Activated CD8-positive, alpha-beta memory T cell treated with anti-CD3 and anti-CD28 coated beads, Interleukin-2, amount 50 U/mL, for 1 hour (primary cell): ENCODE results near the gene USP17L5.
"Not testable (repeated sequence)": the region's sequence is repeated elsewhere in the genome, so short reads cannot be mapped to it uniquely, and the experiment has no call there.

Experiments
- DNase-seq: peaks from one replicate; pipeline ENCODE4 v3.0.0-alpha.2; 2020; ENCODE audit errors: extremely low read depth

The USP17L5 gene, protein sequence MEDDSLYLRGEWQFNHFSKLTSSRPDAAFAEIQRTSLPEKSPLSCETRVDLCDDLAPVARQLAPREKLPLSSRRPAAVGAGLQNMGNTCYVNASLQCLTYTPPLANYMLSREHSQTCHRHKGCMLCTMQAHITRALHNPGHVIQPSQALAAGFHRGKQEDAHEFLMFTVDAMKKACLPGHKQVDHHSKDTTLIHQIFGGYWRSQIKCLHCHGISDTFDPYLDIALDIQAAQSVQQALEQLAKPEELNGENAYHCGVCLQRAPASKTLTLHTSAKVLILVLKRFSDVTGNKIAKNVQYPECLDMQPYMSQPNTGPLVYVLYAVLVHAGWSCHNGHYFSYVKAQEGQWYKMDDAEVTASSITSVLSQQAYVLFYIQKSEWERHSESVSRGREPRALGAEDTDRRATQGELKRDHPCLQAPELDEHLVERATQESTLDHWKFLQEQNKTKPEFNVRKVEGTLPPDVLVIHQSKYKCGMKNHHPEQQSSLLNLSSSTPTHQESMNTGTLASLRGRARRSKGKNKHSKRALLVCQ

GRCh38 chr4:9339103-9339502, at the start of gene USP17L5:
USP17L5 (plus strand) TSS chr4:9339403; CDS start chr4:9339403, 0 bp downstream.
- DNase-seq = not testable (repeated sequence)

- not testable (repeated sequence) for DNase-seq
Measured at GRCh38 chr4:9324191-9324590, 15.0 kb upstream of the USP17L5 start.

- DNase-seq = not testable (repeated sequence)
Measured at GRCh38 chr4:9324865-9325264, 14.3 kb upstream of the USP17L5 start, which contains the start of gene USP17L24. USP17L24 (plus strand) TSS chr4:9325165; CDS start chr4:9325165, 0 bp downstream.

DNA sequence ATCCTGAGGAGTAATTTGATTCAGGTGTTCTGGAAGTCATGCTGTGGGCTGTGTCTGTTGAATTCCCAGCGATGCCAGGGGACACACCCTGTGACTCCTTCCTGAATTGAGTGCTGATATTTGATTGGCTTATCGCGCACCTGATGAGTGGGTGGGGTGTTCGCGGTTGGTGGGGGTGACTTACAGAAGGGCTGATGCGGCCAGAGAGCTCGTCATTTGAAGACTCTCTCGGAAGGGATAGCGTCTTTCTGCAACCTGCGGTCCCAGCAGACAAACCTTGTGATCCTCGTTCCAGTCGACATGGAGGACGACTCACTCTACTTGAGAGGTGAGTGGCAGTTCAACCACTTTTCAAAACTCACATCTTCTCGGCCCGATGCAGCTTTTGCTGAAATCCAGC, 9.6 kb upstream of the USP17L5 start, which contains the start of gene USP17L25:
Gene USP17L25, plus strand, starts transcription at position 301 of the 400 bp plus-strand sequence. Its CDS starts 0 bp downstream, at position 301.
- not testable (repeated sequence) for DNase-seq

GRCh38 chr4:9334358-9334757, 4.8 kb upstream of the USP17L5 start, which contains the start of gene USP17L26:
USP17L26 (plus strand) TSS chr4:9334658; CDS start chr4:9334658, 0 bp downstream.
- not testable (repeated sequence) for DNase-seq

GRCh38 chr4:9343848-9344247, 4.6 kb downstream of the USP17L5 start, which contains the start of gene USP17L27:
USP17L27 (plus strand) TSS chr4:9344148; CDS start chr4:9344148, 0 bp downstream.
- DNase-seq = not testable (repeated sequence)

GRCh38 chr4:9348593-9348992, 9.4 kb downstream of the USP17L5 start, which contains the start of gene USP17L28:
USP17L28 (plus strand) TSS chr4:9348893; CDS start chr4:9348893, 0 bp downstream.
- not testable (repeated sequence) for DNase-seq

- DNase-seq = not testable (repeated sequence)
Measured at GRCh38 chr4:9350866-9351265, 11.7 kb downstream of the USP17L5 start.

- DNase-seq = not testable (repeated sequence)
Measured at GRCh38 chr4:9353338-9353737, 14.1 kb downstream of the USP17L5 start, which contains the start of gene USP17L29. USP17L29 (plus strand) TSS chr4:9353638; CDS start chr4:9353638, 0 bp downstream.

DNA sequence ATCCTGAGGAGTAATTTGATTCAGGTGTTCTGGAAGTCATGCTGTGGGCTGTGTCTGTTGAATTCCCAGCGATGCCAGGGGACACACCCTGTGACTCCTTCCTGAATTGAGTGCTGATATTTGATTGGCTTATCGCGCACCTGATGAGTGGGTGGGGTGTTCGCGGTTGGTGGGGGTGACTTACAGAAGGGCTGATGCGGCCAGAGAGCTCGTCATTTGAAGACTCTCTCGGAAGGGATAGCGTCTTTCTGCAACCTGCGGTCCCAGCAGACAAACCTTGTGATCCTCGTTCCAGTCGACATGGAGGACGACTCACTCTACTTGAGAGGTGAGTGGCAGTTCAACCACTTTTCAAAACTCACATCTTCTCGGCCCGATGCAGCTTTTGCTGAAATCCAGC, 23.6 kb downstream of the USP17L5 start, which contains the start of gene USP17L30:
Gene USP17L30, plus strand, starts transcription at position 301 of the 400 bp plus-strand sequence. Its CDS starts 0 bp downstream, at position 301.
- DNase-seq = not testable (repeated sequence)

DNA sequence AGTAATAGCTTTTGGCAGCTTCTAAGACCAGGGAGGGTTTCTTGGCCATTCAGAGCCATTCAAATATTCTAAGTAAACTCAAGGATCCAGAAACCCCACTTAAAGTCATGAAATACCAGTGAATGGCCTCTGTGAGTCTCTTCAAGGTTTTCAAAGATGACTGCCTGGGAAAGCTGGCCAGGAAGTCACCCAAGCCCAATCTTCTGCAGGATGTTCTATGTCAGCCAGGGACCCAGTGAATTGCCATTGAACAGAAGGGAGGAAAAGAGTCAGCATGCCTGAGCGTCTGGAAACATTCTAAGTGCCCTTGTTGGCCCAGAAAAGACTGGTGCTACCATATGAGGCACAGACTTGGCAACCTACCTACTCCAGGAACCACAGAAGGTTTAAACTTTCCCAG, 40.7 kb downstream of the USP17L5 start:
- DNase-seq = not testable (repeated sequence)

DNA sequence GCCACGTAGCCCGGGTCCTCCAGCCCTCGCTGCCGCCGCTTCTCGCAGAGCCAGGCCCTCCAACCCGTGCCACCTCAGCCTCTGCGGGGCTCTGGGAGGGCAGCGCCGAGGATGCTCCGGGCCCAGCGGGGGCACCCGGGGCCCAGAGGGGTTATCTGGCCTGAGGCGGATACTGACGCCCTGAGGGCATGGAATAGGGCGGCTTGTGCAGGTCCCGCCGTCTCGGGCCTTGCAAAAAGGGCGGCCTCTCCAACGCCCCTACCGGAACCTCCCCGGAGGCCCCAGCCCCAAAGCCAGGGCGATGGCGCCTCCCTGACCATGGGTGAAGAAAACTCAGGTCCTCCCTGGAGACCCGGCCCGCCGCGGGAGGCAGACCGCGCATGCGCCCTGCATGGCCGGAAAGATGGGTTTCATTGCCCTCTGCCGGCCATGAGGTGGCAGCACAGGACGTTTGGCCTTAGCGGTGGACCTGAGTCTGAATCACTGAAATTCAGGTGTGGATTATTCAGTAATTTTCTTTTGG, 41.9 kb downstream of the USP17L5 start:
- not testable (repeated sequence) for DNase-seq

GRCh38 chr4:9384126-9384525, 44.9 kb downstream of the USP17L5 start:
- no peak for DNase-seq

DNA sequence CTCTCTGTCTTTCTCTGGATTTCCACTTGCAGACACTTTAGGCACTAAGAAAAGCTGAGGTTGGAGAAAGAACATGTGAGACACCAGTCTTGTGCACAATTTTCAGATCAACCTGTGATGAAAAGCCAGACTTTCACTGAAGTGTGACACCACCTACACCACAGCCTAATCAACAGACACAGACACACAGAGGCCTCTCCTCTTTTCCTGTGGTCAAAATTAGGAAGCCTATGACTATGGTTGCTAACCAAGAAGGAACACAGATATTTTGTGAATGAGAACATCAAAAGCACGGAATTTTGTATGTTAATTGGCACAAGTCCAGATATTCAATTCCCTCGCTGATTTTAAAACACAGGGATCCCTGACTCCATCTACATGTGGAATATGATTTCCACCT, 49.8 kb downstream of the USP17L5 start:
- not testable (repeated sequence) for DNase-seq
